T-helper 22 cell (primary cell): ENCODE measurements around the gene ZNF471.

Experiments used
- DNase-seq: peaks from one replicate; pipeline ENCODE4 v3.0.0-alpha.2; 2020; ENCODE audit warnings: low read depth

The ZNF471 gene

GRCh38 chr19:56507446-56508289 lies at the start of gene ZNF471:
TSS of gene ZNF471 (plus strand) at chr19:56507855. CDS start at chr19:56511572, 3,717 bp downstream.
- DNase-seq = peak; percentile 73

GRCh38 chr19:56474308-56474707 lies 33.3 kb upstream of the ZNF471 start:
- DNase-seq = no peak

- DNase-seq = no peak
These were observed 31.6 kb upstream of the ZNF471 start for GRCh38 chr19:56476093-56476492.

GRCh38 chr19:56476651-56477428 lies 30.8 kb upstream of the ZNF471 start, which contains the start of gene ZNF667:
TSS of gene ZNF667 (minus strand) at chr19:56477345. CDS start at chr19:56462370, 14,975 bp downstream.
- DNase-seq = no peak

- no peak for DNase-seq
These were observed 30.0 kb upstream of the ZNF471 start for GRCh38 chr19:56477429-56478338.

- no peak for DNase-seq
These were observed 16.3 kb upstream of the ZNF471 start for GRCh38 chr19:56491399-56491798.

- DNase-seq = no peak
These were observed 3.1 kb upstream of the ZNF471 start for GRCh38 chr19:56504581-56504980.

GRCh38 chr19:56508290-56508778 lies 679 bp downstream of the ZNF471 start:
- no peak for DNase-seq

- no peak for DNase-seq
These were observed 17.7 kb downstream of the ZNF471 start for GRCh38 chr19:56525214-56525860.

- DNase-seq = no peak
These were observed 29.8 kb downstream of the ZNF471 start for GRCh38 chr19:56537442-56537841.

GRCh38 chr19:56538254-56538760 lies 30.7 kb downstream of the ZNF471 start:
- peak; percentile 82 for DNase-seq

GRCh38 chr19:56538761-56539263 lies 31.2 kb downstream of the ZNF471 start, which contains the start of gene ZFP28:
TSS of gene ZFP28 (plus strand) at chr19:56538948. CDS start at chr19:56539019, 71 bp downstream.
- DNase-seq = no peak

GRCh38 chr19:56543776-56544175 lies 36.1 kb downstream of the ZNF471 start:
- DNase-seq = no peak

- DNase-seq = no peak
These were observed 39.9 kb downstream of the ZNF471 start for GRCh38 chr19:56547535-56547934.

- no peak for DNase-seq
These were observed 46.7 kb downstream of the ZNF471 start for GRCh38 chr19:56554272-56554869.

- no peak for DNase-seq
These were observed 55.1 kb downstream of the ZNF471 start for GRCh38 chr19:56562766-56563165.

GRCh38 chr19:56566904-56567273 lies 59.2 kb downstream of the ZNF471 start:
- no peak for DNase-seq

- peak; percentile 75 for DNase-seq
These were observed 59.8 kb downstream of the ZNF471 start, which contains the start of gene ZNF470 for GRCh38 chr19:56567274-56568120. TSS of gene ZNF470 (plus strand) at chr19:56567468. CDS start at chr19:56570312, 2,844 bp downstream.

GRCh38 chr19:56572589-56572988 lies 64.9 kb downstream of the ZNF471 start:
- DNase-seq = no peak
